Lung (tissue), 12 donors: ENCODE data around the gene DNASE1L3. TPM values are rescaled to one million over a fixed set of nuclear protein-coding genes. Genes with fewer than 3 reads are reported as not detected.
A peak's percentile ranks its signal among the peaks of the same experiment; 100 is the strongest.

Experiments
- ATAC-seq: fragments of 200-7000 bp; cut with Tn5 transposase; one replicate; pipeline ENCODE4 v1.9.1; 2020; ENCODE audit warnings: moderate number of reproducible peaks; ENCODE audit not compliant: insufficient read depth, low FRiP score
- DNase-seq, 3 donors: peaks; one replicate each; pipeline ENCODE4 v3.0.0-alpha.2; 2013 to 2017
- H3K27ac ChIP-seq, 2 donors: one replicate each; pipeline ENCODE4 v1.5.1; 2013; ENCODE audit warnings: mild to moderate bottlenecking in 2 of 2, moderate library complexity in 2 of 2, control low read depth in 1 of 2, inconsistent platforms in 1 of 2, low read depth in 1 of 2, low read length in 1 of 2
- H3K27me3 ChIP-seq, 3 donors: one replicate each; pipeline ENCODE4 v1.5.1; 2013; ENCODE audit warnings: low read length in 2 of 3; ENCODE audit not compliant: control insufficient read depth in 3 of 3, insufficient read depth in 3 of 3
- H3K36me3 ChIP-seq, 4 donors: one replicate each; pipeline ENCODE4 v1.5.1; 2013; ENCODE audit warnings: low read length in 4 of 4, mild to moderate bottlenecking in 1 of 4, moderate library complexity in 1 of 4; ENCODE audit not compliant: control insufficient read depth in 4 of 4, insufficient read depth in 4 of 4
- H3K4me1 ChIP-seq, 5 donors: one replicate each; pipeline ENCODE4 v1.5.1; 2013; ENCODE audit warnings: low read length in 5 of 5, mild to moderate bottlenecking in 2 of 5, moderate library complexity in 1 of 5; ENCODE audit not compliant: control insufficient read depth in 5 of 5, insufficient read depth in 5 of 5
- H3K4me3 ChIP-seq: one replicate; pipeline ENCODE4 v1.5.1; 2013; ENCODE audit warnings: mild to moderate bottlenecking, control low read depth, moderate library complexity
- H3K9ac ChIP-seq, 2 donors: one replicate each; pipeline ENCODE4 v1.5.1; 2013; ENCODE audit warnings: low read length in 2 of 2, control low read depth in 1 of 2; ENCODE audit not compliant: insufficient read depth in 1 of 2
- H3K9me3 ChIP-seq, 4 donors: one replicate each; pipeline ENCODE4 v1.5.1; 2013; ENCODE audit warnings: low read length in 3 of 4, mild to moderate bottlenecking in 1 of 4, moderate library complexity in 1 of 4; ENCODE audit not compliant: control insufficient read depth in 4 of 4, insufficient read depth in 3 of 4
- CTCF ChIP-seq: IDR thresholded peaks from 2 replicates; pipeline ENCODE4 v1.5.1; 2012; ENCODE audit warnings: mild to moderate bottlenecking; ENCODE audit errors: control extremely low read depth, extremely low read depth
- WGBS, 2 donors: extraction: QIAGEN DNeasy Blood & Tissue Kit; methylation state at CpG; one replicate each; pipeline ENCODE4 v1.1.7; 2013; 5-methylcytosine and 5-hydroxymethylcytosine counted together
- polyA plus RNA-seq, 2 donors: library from polyadenylated mRNA; stranded (reverse); fragments of 200-250 nt; gene quantifications; one replicate each; pipeline ENCODE4 v1.2.1, GENCODE V29; 2013
- total RNA-seq, 2 donors: library from RNA; depleted of rRNA in 1 of 2; stranded (reverse); fragments of >200 nt in 1 of 2; gene quantifications; one replicate each; pipeline ENCODE4 v1.2.1, GENCODE V29; 2014 to 2021
- donor health status: control.
- donor health status: control.
- donor health status: Bipolar disorder and iron deficiency.
- donor health status: healthy.
- donor health status: DM: yes; HTN: yes; CAD: no.

The DNASE1L3 gene
- total and polyA plus RNA-seq, 4 donors: 1.2 to 10.7 (median 2.4) TPM

GRCh38 chr3:58216496-58217195, 5.9 kb upstream of the DNASE1L3 start:
- Histone ChIP-seq H3K36me3 (no peaks in the 10 kb centered on the region), H3K27ac (no peak overlapping the region), H3K9me3 (no peaks in the 10 kb centered on the region), H3K4me1 (peaks cover 0 to 8% (median 3%) of the 10 kb centered on the region in 5 donors), H3K4me3 (no peak overlapping the region), H3K9ac (no peak overlapping the region), H3K27me3 (peaks cover 0 to 10% (median 2%) of the 10 kb centered on the region in 3 donors)
- WGBS, 2 donors: 80 to 87% methylated on average over 10 of the region's 10 CpGs
- ATAC-seq (no peak), DNase-seq (no peak)
- TF ChIP-seq CTCF: no peak

- no peak for ATAC-seq
- Histone ChIP-seq H3K27me3 (peaks cover 0 to 10% (median 2%) of the 10 kb centered on the region in 3 donors), H3K27ac (no peak overlapping the region), H3K4me3 (no peak overlapping the region), H3K9ac (no peak overlapping the region), H3K9me3 (no peaks in the 10 kb centered on the region), H3K4me1 (peaks cover 0 to 8% (median 3%) of the 10 kb centered on the region in 5 donors), H3K36me3 (no peaks in the 10 kb centered on the region)
- TF ChIP-seq CTCF: no peak
- WGBS, 2 donors: 69 to 70% methylated on average over 10 of the region's 10 CpGs
- DNase-seq: no peak
These were observed 4.7 kb upstream of the DNASE1L3 start for GRCh38 chr3:58215317-58216025.

GRCh38 chr3:58214484-58215316, 3.9 kb upstream of the DNASE1L3 start:
- WGBS, 2 donors: 32 to 46% methylated on average over 7 of the region's 7 CpGs
- no peaks in the 10 kb centered on the region for H3K9me3 ChIP-seq
- peak; percentile 28 for ATAC-seq
- no peak for TF ChIP-seq CTCF
- no peak overlapping the region for H3K4me3 ChIP-seq
- no peak for DNase-seq
- no peak overlapping the region for H3K27ac ChIP-seq
- peaks cover 0 to 10% (median 2%) of the 10 kb centered on the region in 3 donors for H3K27me3 ChIP-seq
- no peaks in the 10 kb centered on the region for H3K36me3 ChIP-seq
- H3K9ac ChIP-seq: no peak overlapping the region
- H3K4me1 ChIP-seq: peaks cover 0 to 8% (median 3%) of the 10 kb centered on the region in 5 donors
